ENCODE results near the gene GH1. TPM values are rescaled to one million over a fixed set of nuclear protein-coding genes. Genes with fewer than 3 reads are reported as not detected.

GH1 gene
- total RNA-seq, 1 donor from 2014 or later = not detected

DNA sequence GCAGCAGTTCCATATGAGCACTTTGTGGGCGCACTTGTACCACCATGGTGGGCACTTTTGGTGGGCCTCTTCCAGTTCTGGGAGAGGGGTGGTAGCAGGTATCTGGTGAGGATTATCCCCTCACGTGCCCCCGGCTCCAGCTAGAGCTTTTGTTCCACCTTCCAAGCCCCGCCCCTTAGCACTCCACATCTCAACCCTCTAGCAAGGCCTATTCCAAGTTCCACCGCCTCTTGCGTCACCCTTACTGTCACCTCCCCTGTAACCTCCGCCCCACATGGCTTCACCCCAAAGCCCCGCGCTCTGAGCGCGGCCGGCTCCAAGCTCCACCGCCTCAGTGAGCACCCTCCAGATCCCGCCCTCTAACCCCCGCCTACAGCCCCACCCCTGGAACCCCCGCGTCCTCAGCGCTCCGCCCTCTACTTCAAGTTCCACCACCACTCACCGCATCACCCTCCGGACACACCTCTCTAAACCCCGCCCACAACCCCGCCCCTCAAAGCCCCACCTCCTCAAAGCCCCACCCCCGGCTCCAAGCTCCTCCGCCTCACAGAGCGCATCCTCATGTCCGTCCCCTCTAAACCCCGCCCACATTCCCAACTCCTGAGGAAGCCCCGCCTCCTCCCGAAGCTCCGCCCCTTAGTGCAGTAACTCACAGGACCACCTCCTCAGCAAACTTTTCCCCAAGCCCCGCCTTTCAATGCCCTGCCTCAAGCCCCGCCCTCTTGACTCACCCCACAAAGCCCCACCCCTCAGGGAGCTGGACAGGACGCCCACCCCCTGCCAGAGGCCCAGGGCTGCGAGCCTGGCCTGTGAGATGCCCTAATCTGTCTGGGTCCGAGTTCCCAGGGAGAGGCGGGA lies 42.9 kb upstream of the GH1 start:
- H3K27ac ChIP-seq = no peak overlapping the region

DNA sequence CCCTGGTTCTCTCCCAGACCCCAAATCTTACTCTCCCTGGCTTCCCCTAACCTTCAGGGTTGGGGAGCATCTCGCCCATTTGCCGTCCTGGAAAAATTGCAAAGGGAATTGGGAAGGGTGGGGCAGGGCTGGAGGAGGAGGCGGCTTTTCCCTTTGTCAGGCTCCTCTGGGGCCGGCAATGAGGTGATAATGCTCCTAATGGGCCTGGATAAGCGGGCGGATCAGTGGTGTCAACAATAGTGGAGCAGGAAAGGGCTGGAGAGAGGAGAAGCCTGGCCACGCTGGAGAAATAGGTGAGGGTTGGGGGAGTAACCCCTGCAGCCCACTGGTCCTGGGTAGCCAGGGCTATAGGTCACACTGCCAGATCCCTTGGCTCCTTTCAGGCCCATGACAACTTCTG lies 41.8 kb upstream of the GH1 start:
- Histone ChIP-seq H3K4me1 (peaks cover 5% of the 10 kb centered on the region), H3K36me3 (no peaks in the 10 kb centered on the region), H3K9me3 (no peaks in the 10 kb centered on the region), H3K4me3 (no peak overlapping the region), H3K27me3 (ENCODE audit: low read depth) (no peaks in the 10 kb centered on the region), H3K27ac (no peak overlapping the region)
- intact Hi-C loops (cut with DNase I) = no loop called here
- DNase-seq (no peak), ATAC-seq (no peak)
- TF ChIP-seq, protein P1, sequence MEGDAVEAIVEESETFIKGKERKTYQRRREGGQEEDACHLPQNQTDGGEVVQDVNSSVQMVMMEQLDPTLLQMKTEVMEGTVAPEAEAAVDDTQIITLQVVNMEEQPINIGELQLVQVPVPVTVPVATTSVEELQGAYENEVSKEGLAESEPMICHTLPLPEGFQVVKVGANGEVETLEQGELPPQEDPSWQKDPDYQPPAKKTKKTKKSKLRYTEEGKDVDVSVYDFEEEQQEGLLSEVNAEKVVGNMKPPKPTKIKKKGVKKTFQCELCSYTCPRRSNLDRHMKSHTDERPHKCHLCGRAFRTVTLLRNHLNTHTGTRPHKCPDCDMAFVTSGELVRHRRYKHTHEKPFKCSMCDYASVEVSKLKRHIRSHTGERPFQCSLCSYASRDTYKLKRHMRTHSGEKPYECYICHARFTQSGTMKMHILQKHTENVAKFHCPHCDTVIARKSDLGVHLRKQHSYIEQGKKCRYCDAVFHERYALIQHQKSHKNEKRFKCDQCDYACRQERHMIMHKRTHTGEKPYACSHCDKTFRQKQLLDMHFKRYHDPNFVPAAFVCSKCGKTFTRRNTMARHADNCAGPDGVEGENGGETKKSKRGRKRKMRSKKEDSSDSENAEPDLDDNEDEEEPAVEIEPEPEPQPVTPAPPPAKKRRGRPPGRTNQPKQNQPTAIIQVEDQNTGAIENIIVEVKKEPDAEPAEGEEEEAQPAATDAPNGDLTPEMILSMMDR (IDR thresholded peaks at IDR 0.05) = no peak

More for the DNA sequence above, 42.9 kb upstream of the GH1 start:
- ATAC-seq (peak; percentile 65 to 69), DNase-seq (peak; percentile 73)
- intact Hi-C loops (cut with DNase I) = no loop called here
- H3K4me3 ChIP-seq = peak overlapping the region; percentile 17
- no peaks in the 10 kb centered on the region for H3K27me3 ChIP-seq (ENCODE audit: low read depth)
- H3K9me3 ChIP-seq = no peaks in the 10 kb centered on the region
- H3K4me1 ChIP-seq = peaks cover 5% of the 10 kb centered on the region
- H3K36me3 ChIP-seq = no peaks in the 10 kb centered on the region
- TF ChIP-seq, protein P1 (IDR thresholded peaks at IDR 0.05) = no peak

DNA sequence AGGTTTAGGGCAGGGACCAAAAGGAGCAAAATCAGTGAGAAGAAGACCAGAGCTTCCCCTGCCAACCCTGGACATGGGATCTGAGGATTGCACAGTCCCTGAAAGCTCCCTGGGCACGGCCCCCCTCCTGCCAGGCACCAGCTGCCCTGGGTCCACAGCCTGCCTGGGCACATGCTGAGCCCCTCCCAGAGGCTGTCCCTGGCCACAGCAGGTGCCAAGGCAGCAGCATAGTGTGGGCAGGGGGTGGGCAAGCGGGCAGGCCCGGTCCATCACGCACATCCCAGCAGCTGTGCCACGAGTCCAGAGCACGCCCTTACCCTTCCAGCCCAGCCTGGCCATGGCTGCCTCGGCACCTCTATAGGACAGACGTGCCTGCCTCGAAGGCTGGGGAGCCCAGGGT lies 41.4 kb upstream of the GH1 start:
- H3K4me3 ChIP-seq = no peak overlapping the region
- intact Hi-C loops (cut with DNase I) = no loop called here
- TF ChIP-seq, protein P1 (IDR thresholded peaks at IDR 0.05) = no peak
- H3K27me3 ChIP-seq (ENCODE audit: low read depth) = no peaks in the 10 kb centered on the region
- H3K9me3 ChIP-seq = no peaks in the 10 kb centered on the region
- no peaks in the 10 kb centered on the region for H3K36me3 ChIP-seq
- H3K4me1 ChIP-seq = peaks cover 5% of the 10 kb centered on the region
- no peak for ATAC-seq
- no peak for DNase-seq
- H3K27ac ChIP-seq = no peak overlapping the region

DNA sequence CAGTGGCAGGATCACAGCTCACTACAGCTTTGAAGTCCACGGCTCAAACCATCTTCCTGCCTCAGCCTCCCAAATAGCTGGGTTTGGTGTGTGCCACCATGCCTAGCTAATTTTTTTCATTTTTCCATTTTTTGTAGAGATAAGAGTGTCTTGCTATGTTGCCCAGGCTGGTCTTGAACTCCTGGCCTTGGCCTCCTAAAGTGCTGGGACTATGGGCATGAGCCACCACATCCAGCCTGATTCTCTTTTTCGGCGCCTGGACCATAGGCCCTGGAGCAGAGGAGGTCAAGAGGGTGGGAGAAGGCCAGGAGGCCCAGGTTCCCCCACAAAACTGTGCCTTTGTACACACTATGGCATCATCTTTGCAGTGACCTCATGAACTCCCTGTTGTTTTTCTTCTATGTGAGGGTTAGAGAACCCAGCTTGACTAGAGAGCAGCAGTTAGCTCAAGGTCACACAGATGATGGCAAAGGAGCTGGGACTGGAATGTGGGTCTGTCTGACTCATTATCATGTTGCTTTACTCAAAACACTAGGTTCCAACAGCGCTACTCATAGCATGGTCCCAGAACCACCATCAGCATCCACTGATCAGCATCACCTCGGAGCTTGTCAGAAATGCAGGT lies 37.8 kb upstream of the GH1 start:
- no peaks in the 10 kb centered on the region for H3K36me3 ChIP-seq
- no peaks in the 10 kb centered on the region for H3K9me3 ChIP-seq
- TF ChIP-seq, protein P1 (IDR thresholded peaks at IDR 0.05) = no peak
- DNase-seq = no peak
- H3K27ac ChIP-seq = no peak overlapping the region
- intact Hi-C loops (cut with DNase I) = no loop called here
- H3K27me3 ChIP-seq (ENCODE audit: low read depth) = no peaks in the 10 kb centered on the region
- no peak for ATAC-seq
- no peak overlapping the region for H3K4me3 ChIP-seq
- no peaks in the 10 kb centered on the region for H3K4me1 ChIP-seq

DNA sequence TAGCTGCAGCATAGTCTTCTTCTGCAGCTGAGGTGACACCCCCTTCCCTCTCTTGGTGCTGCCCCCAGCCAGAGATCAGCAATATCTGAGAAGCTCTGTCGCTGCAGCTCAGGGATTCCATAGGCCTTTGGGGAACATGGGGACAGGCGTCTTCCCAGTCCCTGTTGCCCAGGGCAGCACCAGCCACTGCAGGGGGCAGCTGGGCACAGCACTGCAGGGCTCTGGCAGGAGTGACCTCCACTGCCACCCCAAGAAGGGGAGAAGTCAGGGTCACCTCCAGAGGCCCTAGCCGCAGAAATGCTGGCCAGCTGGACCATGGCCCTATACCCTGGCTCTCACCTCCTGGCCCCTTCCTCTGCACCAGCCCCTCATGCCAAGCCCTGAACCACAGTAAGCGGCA lies 37.2 kb upstream of the GH1 start:
- TF ChIP-seq, protein P1 (IDR thresholded peaks at IDR 0.05) = no peak
- H3K4me1 ChIP-seq = no peaks in the 10 kb centered on the region
- H3K4me3 ChIP-seq = no peak overlapping the region
- intact Hi-C loops (cut with DNase I) = no loop called here
- ATAC-seq (no peak), DNase-seq (no peak)
- no peaks in the 10 kb centered on the region for H3K9me3 ChIP-seq
- H3K27me3 ChIP-seq (ENCODE audit: low read depth) = no peaks in the 10 kb centered on the region
- no peaks in the 10 kb centered on the region for H3K36me3 ChIP-seq
- no peak overlapping the region for H3K27ac ChIP-seq

All from lower lobe of right lung (tissue), 2 donors.